Endodermal cell (in vitro differentiated cells): ENCODE results near the gene SLC38A4. TPM values are rescaled to one million over a fixed set of nuclear protein-coding genes. Genes with fewer than 3 reads are reported as not detected.

ENCODE experiments used
- DNase-seq: peaks from one replicate; pipeline ENCODE4 v3.0.0-alpha.2; 2017
- H3K27ac ChIP-seq: 2 replicates; pipeline ENCODE4 v1.5.1; 2013; ENCODE audit warnings: mild to moderate bottlenecking, low read depth, low read length, moderate library complexity
- H3K27me3 ChIP-seq: 2 replicates; pipeline ENCODE4 v1.6.1; 2013; ENCODE audit warnings: mild to moderate bottlenecking, low read length, moderate library complexity; ENCODE audit not compliant: insufficient read depth, control insufficient read depth, poor library complexity, severe bottlenecking
- H3K36me3 ChIP-seq: 2 replicates; pipeline ENCODE4 v1.7.0; 2013; ENCODE audit warnings: mild to moderate bottlenecking, low read length, moderate library complexity; ENCODE audit not compliant: control insufficient read depth, insufficient read depth
- H3K4me1 ChIP-seq: one replicate; pipeline ENCODE4 v1.7.0; 2013; ENCODE audit warnings: low read length; ENCODE audit not compliant: control insufficient read depth, insufficient read depth
- H3K4me3 ChIP-seq: 2 replicates; pipeline ENCODE4 v1.5.1; 2013; ENCODE audit warnings: mild to moderate bottlenecking, low read length, moderate library complexity
- H3K9ac ChIP-seq: 2 replicates; pipeline ENCODE4 v1.6.1; 2013; ENCODE audit warnings: mild to moderate bottlenecking, low read length, moderate library complexity; ENCODE audit not compliant: poor library complexity, severe bottlenecking; ENCODE audit errors: extremely low read depth
- H3K9me3 ChIP-seq: 2 replicates; pipeline ENCODE4 v1.6.1; 2013; ENCODE audit warnings: mild to moderate bottlenecking, low read length, moderate library complexity; ENCODE audit not compliant: control insufficient read depth
- H3K27ac Mint-ChIP-seq: 2 replicates; pipeline ENCODE4 v1.8.0; 2020; ENCODE audit warnings: mixed read lengths
- H3K27me3 Mint-ChIP-seq: 2 replicates; pipeline ENCODE4 v1.8.0; 2021; ENCODE audit warnings: mild to moderate bottlenecking, mixed read lengths; ENCODE audit not compliant: insufficient read depth
- H3K36me3 Mint-ChIP-seq: 2 replicates; pipeline ENCODE4 v1.8.0; 2020; ENCODE audit warnings: low read depth, mixed read lengths
- H3K4me1 Mint-ChIP-seq: 2 replicates; pipeline ENCODE4 v1.8.0; 2020; ENCODE audit warnings: mixed read lengths
- H3K4me3 Mint-ChIP-seq: 2 replicates; pipeline ENCODE4 v1.8.0; 2020; ENCODE audit warnings: mild to moderate bottlenecking, moderate library complexity, mixed read lengths
- H3K9me3 Mint-ChIP-seq: 2 replicates; pipeline ENCODE4 v1.8.0; 2020; ENCODE audit warnings: mild to moderate bottlenecking, mixed read lengths
- CTCF ChIP-seq: fragments of 200-600 bp; sonication (generic); conservative IDR thresholded peaks from 2 replicates; pipeline ENCODE4 v1.5.0; 2021; ENCODE audit warnings: antibody characterized with exemption, mild to moderate bottlenecking
- WGBS, 2 experiments: methylation state at CpG; one replicate each; pipeline versions ENCODE4 v1.1.5 to v1.1.7; 2013; ENCODE audit warnings: missing lambda C conversion rate in 2 of 2, mixed read lengths in 1 of 2; ENCODE audit not compliant: insufficient coverage in 1 of 2, insufficient read length in 1 of 2; 5-methylcytosine and 5-hydroxymethylcytosine counted together
- total RNA-seq, 2 donors: library from RNA; stranded (reverse); fragmentation: NEBNext Ultra II Directional in 1 of 2; extraction: Animal tissue kit (Norgen Biotek cat#: 25700) in 1 of 2; gene quantifications; 2 replicates in 1 of 2; 3 replicates in 1 of 2; pipeline ENCODE4 v1.2.1, GENCODE V29; 2021

Gene SLC38A4
- total RNA-seq, 2 donors from 2014 or later: 0.62 TPM; not detected in 1

GRCh38 chr12:46787496-46788055, 38.2 kb downstream of the SLC38A4 start:
- H3K27me3 Mint-ChIP-seq: no peaks in the 10 kb centered on the region
- Histone ChIP-seq H3K27me3 (no peaks in the 10 kb centered on the region), H3K4me3 (no peak overlapping the region), H3K4me1 (no peaks in the 10 kb centered on the region), H3K36me3 (no peaks in the 10 kb centered on the region), H3K27ac (no peak overlapping the region), H3K9me3 (no peaks in the 10 kb centered on the region), H3K9ac (no peak overlapping the region)
- H3K4me1 Mint-ChIP-seq: no peaks in the 10 kb centered on the region
- H3K9me3 Mint-ChIP-seq: no peaks in the 10 kb centered on the region
- WGBS, 2 experiments: 91 to 96% methylated on average over 4 to 5 of the region's 5 CpGs
- no peaks in the 10 kb centered on the region for H3K36me3 Mint-ChIP-seq
- TF ChIP-seq CTCF: no peak
- no peak overlapping the region for H3K4me3 Mint-ChIP-seq
- no peak for DNase-seq
- H3K27ac Mint-ChIP-seq: no peak overlapping the region

GRCh38 chr12:46786774-46787173, 39.0 kb downstream of the SLC38A4 start:
- no peak for TF ChIP-seq CTCF
- Histone ChIP-seq H3K36me3 (no peaks in the 10 kb centered on the region), H3K9me3 (no peaks in the 10 kb centered on the region), H3K9ac (no peak overlapping the region), H3K27me3 (no peaks in the 10 kb centered on the region), H3K27ac (no peak overlapping the region), H3K4me3 (no peak overlapping the region), H3K4me1 (no peaks in the 10 kb centered on the region)
- 87 to 100% methylated on average over 3 of the region's 3 CpGs for WGBS, 2 experiments
- Mint-ChIP-seq H3K4me3 (no peak overlapping the region), H3K4me1 (no peaks in the 10 kb centered on the region), H3K36me3 (no peaks in the 10 kb centered on the region), H3K27ac (no peak overlapping the region), H3K9me3 (no peaks in the 10 kb centered on the region), H3K27me3 (no peaks in the 10 kb centered on the region)
- DNase-seq: no peak

- no peak overlapping the region for H3K4me3 ChIP-seq
- Mint-ChIP-seq H3K27me3 (no peaks in the 10 kb centered on the region), H3K4me1 (no peaks in the 10 kb centered on the region), H3K4me3 (no peak overlapping the region), H3K36me3 (no peaks in the 10 kb centered on the region), H3K9me3 (no peaks in the 10 kb centered on the region), H3K27ac (no peak overlapping the region)
- no peaks in the 10 kb centered on the region for H3K9me3 ChIP-seq
- H3K36me3 ChIP-seq: no peaks in the 10 kb centered on the region
- H3K9ac ChIP-seq: no peak overlapping the region
- TF ChIP-seq CTCF: no peak
- no peak for DNase-seq
- no peaks in the 10 kb centered on the region for H3K27me3 ChIP-seq
- H3K27ac ChIP-seq: no peak overlapping the region
- no peaks in the 10 kb centered on the region for H3K4me1 ChIP-seq
- 80 to 94% methylated on average over 2 to 3 of the region's 3 CpGs for WGBS, 2 experiments
These were observed 40.4 kb downstream of the SLC38A4 start for GRCh38 chr12:46785382-46785781.
